Measurements from ENCODE around the gene DLG3.

DNA sequence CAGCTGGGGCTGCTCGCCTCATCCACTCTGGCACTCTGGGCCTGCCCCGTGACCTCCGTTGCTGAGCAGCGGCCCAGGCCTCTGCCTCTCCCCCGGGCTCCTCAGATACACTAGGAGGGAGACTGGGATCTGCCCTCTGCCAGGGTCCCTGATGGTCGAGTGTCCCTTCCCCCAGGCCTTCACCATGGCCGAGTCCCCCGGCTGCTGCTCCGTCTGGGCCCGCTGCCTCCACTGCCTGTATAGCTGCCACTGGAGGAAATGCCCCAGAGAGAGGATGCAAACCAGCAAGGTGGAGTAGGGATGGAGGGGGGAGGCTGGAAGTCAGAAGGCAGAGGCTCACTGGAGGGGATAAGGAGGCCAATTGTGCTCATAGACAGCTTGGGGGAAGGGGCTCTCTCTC, 19.8 kb upstream of the DLG3 start:
- no peak for TF ChIP-seq CEBPB (IDR thresholded peaks at IDR 0.05; ENCODE audit: low read depth, low read length)
- no peak for TF ChIP-seq NRF1 (IDR thresholded peaks at IDR 0.05; ENCODE audit: low read depth, low read length)
